Measurements from ENCODE around the gene HOXA13.
A peak's percentile ranks its signal among the peaks of the same experiment; 100 is the strongest.

The HOXA13 gene

GRCh38 chr7:27202862-27203134 is 2.9 kb upstream of the HOXA13 start:
- ChIA-PET CTCF (interaction anchor here (0.6 kb wide), 1 partner anchor 251 kb away, joined by 3 read pairs; no protein-coding TSS in a partner anchor), POLR2A (no interaction called here)
- Histone ChIP-seq H3K4me3 (ENCODE audit: low read depth, low read length) (no peak overlapping the region), H3K9me3 (ENCODE audit: control insufficient read depth, insufficient read depth, low read depth, low read length) (no peaks in the 10 kb centered on the region), H3K27ac (ENCODE audit: extremely low read depth, low read depth, low read length) (no peak overlapping the region), H3K4me1 (ENCODE audit: control insufficient read depth, insufficient read depth, low read length) (peaks cover 7% of the 10 kb centered on the region), H3K36me3 (ENCODE audit: control insufficient read depth in 2 of 2, insufficient read depth in 1 of 2, low read length in 2 of 2) (no peaks in the 10 kb centered on the region)
- no peak for TF ChIP-seq ZNF19 (tag by site-specific recombination; IDR thresholded peaks at IDR 0.05; ENCODE audit: low read depth)
- TF ChIP-seq ELK4 (IDR thresholded peaks at IDR 0.05; ENCODE audit: borderline replicate concordance, low read depth, low read length): no peak
- TF ChIP-seq ZNF239 (tag by site-specific recombination; IDR thresholded peaks at IDR 0.05): no peak
- no peak for TF ChIP-seq ZNF391 (tag by site-specific recombination; IDR thresholded peaks at IDR 0.05; ENCODE audit: borderline replicate concordance, low read depth)
- TF ChIP-seq ZNF398 (tag by site-specific recombination; IDR thresholded peaks at IDR 0.05): no peak
- no peak for TF ChIP-seq ZNF518A (tag by site-specific recombination; conservative IDR thresholded peaks at IDR 0.05; ENCODE audit: low read depth)
- TF ChIP-seq ZNF785 (tag by site-specific recombination; IDR thresholded peaks at IDR 0.05): no peak
- TF ChIP-seq ZNF211 (tag by site-specific recombination; IDR thresholded peaks at IDR 0.05; ENCODE audit: low read depth): no peak
- TF ChIP-seq ZNF585B (tag by site-specific recombination; IDR thresholded peaks at IDR 0.05): no peak
- TF ChIP-seq ZNF132 (tag by site-specific recombination; IDR thresholded peaks at IDR 0.05; ENCODE audit: borderline replicate concordance): no peak
- no peak for TF ChIP-seq ZNF10 (tag by site-specific recombination; IDR thresholded peaks at IDR 0.05)
- no peak for TF ChIP-seq ZNF544 (tag by site-specific recombination; IDR thresholded peaks at IDR 0.05)
- TF ChIP-seq ZNF157 (tag by site-specific recombination; IDR thresholded peaks at IDR 0.05): no peak

GRCh38 chr7:27202018-27202861 is 2.3 kb upstream of the HOXA13 start:
- POLR2A ChIA-PET: no interaction called here
- H3K9me3 ChIP-seq (ENCODE audit: control insufficient read depth, insufficient read depth, low read depth, low read length): no peaks in the 10 kb centered on the region
- no peak overlapping the region for H3K27ac ChIP-seq (ENCODE audit: extremely low read depth, low read depth, low read length)
- peaks cover 7% of the 10 kb centered on the region for H3K4me1 ChIP-seq (ENCODE audit: control insufficient read depth, insufficient read depth, low read length)
- CTCF ChIA-PET: interaction anchor here (0.6 kb wide), 2 partner anchors 41 to 251 kb away, joined by 3 read pairs; no protein-coding TSS in a partner anchor
- no peaks in the 10 kb centered on the region for H3K36me3 ChIP-seq (ENCODE audit: control insufficient read depth in 2 of 2, insufficient read depth in 1 of 2, low read length in 2 of 2)
- TF ChIP-seq ZNF341 (tag by site-specific recombination; IDR thresholded peaks at IDR 0.05; ENCODE audit: low read depth): no peak
- 0 out of 2 replicates have a peak, but pooled peaks have one; percentile 56 for TF ChIP-seq ZNF362 (tag by site-specific recombination; IDR thresholded peaks at IDR 0.05)
- no peak overlapping the region for H3K4me3 ChIP-seq (ENCODE audit: low read depth, low read length)
